ENCODE data around the gene LCN2. TPM values are rescaled to one million over a fixed set of nuclear protein-coding genes. Genes with fewer than 3 reads are reported as not detected.
A peak's percentile ranks its signal among the peaks of the same experiment; 100 is the strongest.

Gene LCN2
- total and polyA plus RNA-seq, 9 of the 15 experiments (the other 6 are each of a cell fraction or from before 2014, with no cell fraction given): 0.10 to 1.2 (median 0.44) TPM; not detected in 1

DNA sequence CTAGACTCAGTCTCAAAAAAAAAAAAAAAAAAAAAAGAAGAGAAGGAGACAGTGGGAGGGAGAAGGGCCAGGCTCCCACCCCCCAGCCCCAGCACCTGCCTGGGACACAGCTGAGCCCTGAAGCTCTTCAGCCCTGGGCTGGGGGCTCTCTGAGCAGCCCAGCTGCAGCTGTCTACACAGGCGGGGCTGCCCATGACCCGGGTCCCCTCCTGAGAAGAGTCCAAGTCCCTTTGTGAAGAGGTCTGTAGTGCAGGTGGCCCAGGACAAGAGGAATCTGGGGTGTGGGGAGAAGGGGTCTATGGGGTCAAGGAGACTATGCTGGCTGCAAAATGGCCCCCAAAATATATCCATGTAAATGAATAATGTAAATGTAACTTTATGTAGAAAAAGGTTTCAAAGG is 6.7 kb upstream of the LCN2 start:
- in situ Hi-C loops (cut with MboI): no loop called here
- WGBS (ENCODE audit: insufficient coverage, low coverage, missing lambda C conversion rate): 70% methylated on average over 2 of the region's 2 CpGs
- no peaks in the 10 kb centered on the region for H3K9me1 ChIP-seq (ENCODE audit: control insufficient read depth, insufficient read depth, low read length)
- BruUV-seq (replicated peaks): no TSS peak
- H2AFZ ChIP-seq (ENCODE audit: low read depth, low read length): no peak overlapping the region
- no peaks in the 10 kb centered on the region for H3K36me3 ChIP-seq (ENCODE audit: control insufficient read depth, insufficient read depth, low read length)
- H3K27ac ChIP-seq (ENCODE audit: extremely low read depth, low read depth, low read length): no peak overlapping the region
- intact Hi-C loops (cut with micrococcal nuclease): no loop called here
- no peak overlapping the region for H3K9ac ChIP-seq (ENCODE audit: insufficient read depth in 1 of 2, low read depth in 2 of 2, low read length in 2 of 2)
- DNase-seq (ENCODE audit: extremely low read depth in 1 of 4, low spot score in 3 of 4) (no peak), FAIRE-seq (no peak), ATAC-seq (no peak)
- H3K9me3 ChIP-seq (replicated peaks; ENCODE audit: control insufficient read depth, insufficient read depth, low read depth, low read length): no peaks in the 10 kb centered on the region
- peaks cover 17 to 40% of the 10 kb centered on the region in 2 experiments for H3K4me1 ChIP-seq (replicated peaks in 1 of 2; ENCODE audit: control insufficient read depth in 2 of 2, insufficient read depth in 2 of 2, low read length in 2 of 2)
- POLR2A ChIA-PET: interaction anchor here (0.8 to 1.5 kb wide), 4 partner anchors 10 to 37 kb away, joined by 3 to 4 read pairs (median 4); no protein-coding TSS in a partner anchor
- H3K79me2 ChIP-seq (ENCODE audit: control insufficient read depth, insufficient read depth, low read length): no peaks in the 10 kb centered on the region
- TF ChIP-seq, protein P1, sequence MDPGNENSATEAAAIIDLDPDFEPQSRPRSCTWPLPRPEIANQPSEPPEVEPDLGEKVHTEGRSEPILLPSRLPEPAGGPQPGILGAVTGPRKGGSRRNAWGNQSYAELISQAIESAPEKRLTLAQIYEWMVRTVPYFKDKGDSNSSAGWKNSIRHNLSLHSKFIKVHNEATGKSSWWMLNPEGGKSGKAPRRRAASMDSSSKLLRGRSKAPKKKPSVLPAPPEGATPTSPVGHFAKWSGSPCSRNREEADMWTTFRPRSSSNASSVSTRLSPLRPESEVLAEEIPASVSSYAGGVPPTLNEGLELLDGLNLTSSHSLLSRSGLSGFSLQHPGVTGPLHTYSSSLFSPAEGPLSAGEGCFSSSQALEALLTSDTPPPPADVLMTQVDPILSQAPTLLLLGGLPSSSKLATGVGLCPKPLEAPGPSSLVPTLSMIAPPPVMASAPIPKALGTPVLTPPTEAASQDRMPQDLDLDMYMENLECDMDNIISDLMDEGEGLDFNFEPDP (CRISPR knock-in tag; IDR thresholded peaks at IDR 0.05): no peak
- H3K4me3 ChIP-seq: no peak overlapping the region
- H4K20me1 ChIP-seq (replicated peaks; ENCODE audit: control insufficient read depth, insufficient read depth, low read length): no peaks in the 10 kb centered on the region
- no peaks in the 10 kb centered on the region for H3K27me3 ChIP-seq (ENCODE audit: control insufficient read depth in 2 of 2, insufficient read depth in 2 of 2, low read length in 2 of 2)
- no peak overlapping the region for H3K4me2 ChIP-seq (ENCODE audit: insufficient read depth, low read length)
- CTCF ChIA-PET (ENCODE audit: low intra/inter-chr PET ratio): no interaction called here

DNA sequence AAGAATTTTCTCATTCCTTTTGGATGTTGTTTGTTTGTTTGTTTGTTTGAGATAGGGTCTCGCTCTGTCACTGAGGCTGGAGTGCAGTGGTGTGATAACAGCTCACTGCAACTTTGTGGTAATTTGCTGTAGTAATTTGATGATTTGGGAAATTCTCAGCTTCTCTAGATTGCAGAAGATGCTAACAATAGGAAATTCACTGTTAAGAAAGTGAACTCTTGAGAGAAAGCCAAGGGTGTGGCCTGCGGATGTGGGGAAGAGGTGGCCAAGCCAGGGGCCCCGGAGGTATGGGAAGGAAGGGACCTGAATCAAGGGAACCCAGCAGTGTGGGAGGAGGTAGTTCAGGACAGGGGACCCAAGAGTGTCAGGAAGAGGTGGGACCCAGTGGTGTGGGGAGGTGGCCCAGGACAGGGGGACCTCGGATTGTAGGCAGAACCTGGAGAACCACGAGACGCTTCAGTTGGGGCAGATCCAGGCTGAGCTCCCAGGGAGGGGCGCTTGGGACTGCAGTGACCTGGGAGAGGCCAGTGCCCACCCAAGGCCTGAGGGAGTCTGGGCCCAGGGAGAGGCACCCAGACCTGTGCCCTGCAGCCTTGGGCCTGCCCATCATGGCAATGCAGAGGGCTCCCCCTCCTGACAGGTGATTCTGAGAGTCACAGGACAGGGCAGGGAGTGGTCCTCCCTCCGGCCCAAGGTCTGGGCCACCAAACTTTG is 5.6 kb upstream of the LCN2 start:
- in situ Hi-C loops (cut with MboI) (no loop called here), intact Hi-C loops (cut with micrococcal nuclease) (no loop called here)
- Histone ChIP-seq H3K27ac (ENCODE audit: extremely low read depth, low read depth, low read length) (peak overlapping the region; percentile 21; the same call in 2 of the 3 replicates), H3K9me3 (replicated peaks; ENCODE audit: control insufficient read depth, insufficient read depth, low read depth, low read length) (no peaks in the 10 kb centered on the region), H3K4me2 (ENCODE audit: insufficient read depth, low read length) (peak overlapping the region; percentile 41), H4K20me1 (replicated peaks; ENCODE audit: control insufficient read depth, insufficient read depth, low read length) (no peaks in the 10 kb centered on the region), H3K4me1 (replicated peaks in 1 of 2; ENCODE audit: control insufficient read depth in 2 of 2, insufficient read depth in 2 of 2, low read length in 2 of 2) (peaks cover 17 to 39% of the 10 kb centered on the region in 2 experiments), H2AFZ (ENCODE audit: low read depth, low read length) (peak overlapping the region; percentile 53), H3K27me3 (ENCODE audit: control insufficient read depth in 2 of 2, insufficient read depth in 2 of 2, low read length in 2 of 2) (no peaks in the 10 kb centered on the region), H3K9ac (ENCODE audit: insufficient read depth in 1 of 2, low read depth in 2 of 2, low read length in 2 of 2) (peak overlapping the region in 1 of 2 experiments; percentile 46; a peak in 3 of 4 replicates), H3K9me1 (ENCODE audit: control insufficient read depth, insufficient read depth, low read length) (no peaks in the 10 kb centered on the region), H3K4me3 (no peak overlapping the region), H3K79me2 (ENCODE audit: control insufficient read depth, insufficient read depth, low read length) (no peaks in the 10 kb centered on the region), H3K36me3 (ENCODE audit: control insufficient read depth, insufficient read depth, low read length) (no peaks in the 10 kb centered on the region)
- ATAC-seq (peak; percentile 21), FAIRE-seq (peak; percentile 48), DNase-seq (ENCODE audit: extremely low read depth in 1 of 4, low spot score in 3 of 4) (peak in 3 of 4 experiments; percentile 41 to 49 (median 47))
- ChIA-PET CTCF (ENCODE audit: low intra/inter-chr PET ratio) (interaction anchor here (0.8 kb wide), 1 partner anchor 19 kb away, joined by 3 read pairs; no protein-coding TSS in a partner anchor), POLR2A (interaction anchor here (0.6 to 1.5 kb wide), 4 partner anchors 9 to 960 kb away, joined by 3 to 4 read pairs (median 4); no protein-coding TSS in a partner anchor)
- 31% methylated on average over 7 of the region's 8 CpGs for WGBS (ENCODE audit: insufficient coverage, low coverage, missing lambda C conversion rate)
- no TSS peak for BruUV-seq (replicated peaks)
- TF ChIP-seq BCOR (IDR thresholded peaks at IDR 0.05) (no peak), TEAD4 (IDR thresholded peaks at IDR 0.05; ENCODE audit: low read length) (peak; percentile 35; the same call in 1 of the 2 replicates), TEAD4 (CRISPR knock-in tag; IDR thresholded peaks at IDR 0.05; ENCODE audit: borderline replicate concordance) (no peak), POLR2H (tag; IDR thresholded peaks at IDR 0.05; ENCODE audit: low read depth) (no peak), GTF2A2 (tag; IDR thresholded peaks at IDR 0.05) (no peak), RFX7 (CRISPR knock-in tag; IDR thresholded peaks at IDR 0.05) (no peak), SMARCA4 (IDR thresholded peaks at IDR 0.05) (peak; percentile 67), SMARCE1 (IDR thresholded peaks at IDR 0.05) (peak; percentile 36; the same call in 1 of the 2 replicates), SOX6 (IDR thresholded peaks at IDR 0.05) (peak; percentile 65), SMAD3 (CRISPR knock-in tag; conservative IDR thresholded peaks at IDR 0.05) (no peak), ZNF77 (CRISPR knock-in tag; IDR thresholded peaks at IDR 0.05) (no peak), CBX1 (IDR thresholded peaks at IDR 0.05; ENCODE audit: low read depth) (no peak), ARID1B (IDR thresholded peaks at IDR 0.05) (peak; percentile 80), PTRF (tag; IDR thresholded peaks at IDR 0.05) (no peak), TCF3 (CRISPR knock-in tag; IDR thresholded peaks at IDR 0.05) (peak; percentile 57)
- TF ChIP-seq, protein P2, sequence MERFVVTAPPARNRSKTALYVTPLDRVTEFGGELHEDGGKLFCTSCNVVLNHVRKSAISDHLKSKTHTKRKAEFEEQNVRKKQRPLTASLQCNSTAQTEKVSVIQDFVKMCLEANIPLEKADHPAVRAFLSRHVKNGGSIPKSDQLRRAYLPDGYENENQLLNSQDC (CRISPR knock-in tag; IDR thresholded peaks at IDR 0.05): no peak
